Gastrocnemius medialis (tissue), 4 donors: Measurements from ENCODE around the gene RINT1.

Experiments
- CTCF ChIP-seq, 5 experiments: fragments of 450-650 bp in 3 of 5; fragments of 200-600 bp in 2 of 5; sonication (generic) in 2 of 5; IDR thresholded peaks in 4 of 5; conservative IDR thresholded peaks in 1 of 5; 1 replicate in 4 of 5; 2 replicates in 1 of 5; pipeline ENCODE4 v1.5.1; 2016 to 2019; ENCODE audit warnings: antibody characterized with exemption in 5 of 5, mild to moderate bottlenecking in 3 of 5, moderate library complexity in 3 of 5
- POLR2A ChIP-seq, 2 donors: fragments of 450-650 bp; IDR thresholded peaks; one replicate each; pipeline ENCODE4 v1.6.1; 2017; ENCODE audit warnings: antibody characterized with exemption in 2 of 2, mild to moderate bottlenecking in 2 of 2, moderate library complexity in 2 of 2

- no peak for TF ChIP-seq CTCF (IDR thresholded peaks at IDR 0.05 in 4 of 5, conservative IDR thresholded peaks at IDR 0.05 in 1 of 5)
- TF ChIP-seq POLR2A (IDR thresholded peaks at IDR 0.05) = no peak
These were observed 19.6 kb upstream of the RINT1 start for GRCh38 chr7:105512415-105512814.
